ENCODE measurements around the gene TVP23B.

Gene TVP23B

GRCh38 chr17:18848501-18848900 lies 67.5 kb downstream of the TVP23B start:
- DNase-seq (ENCODE audit: low read depth), result no peak
- TF ChIP-seq, protein P1, sequence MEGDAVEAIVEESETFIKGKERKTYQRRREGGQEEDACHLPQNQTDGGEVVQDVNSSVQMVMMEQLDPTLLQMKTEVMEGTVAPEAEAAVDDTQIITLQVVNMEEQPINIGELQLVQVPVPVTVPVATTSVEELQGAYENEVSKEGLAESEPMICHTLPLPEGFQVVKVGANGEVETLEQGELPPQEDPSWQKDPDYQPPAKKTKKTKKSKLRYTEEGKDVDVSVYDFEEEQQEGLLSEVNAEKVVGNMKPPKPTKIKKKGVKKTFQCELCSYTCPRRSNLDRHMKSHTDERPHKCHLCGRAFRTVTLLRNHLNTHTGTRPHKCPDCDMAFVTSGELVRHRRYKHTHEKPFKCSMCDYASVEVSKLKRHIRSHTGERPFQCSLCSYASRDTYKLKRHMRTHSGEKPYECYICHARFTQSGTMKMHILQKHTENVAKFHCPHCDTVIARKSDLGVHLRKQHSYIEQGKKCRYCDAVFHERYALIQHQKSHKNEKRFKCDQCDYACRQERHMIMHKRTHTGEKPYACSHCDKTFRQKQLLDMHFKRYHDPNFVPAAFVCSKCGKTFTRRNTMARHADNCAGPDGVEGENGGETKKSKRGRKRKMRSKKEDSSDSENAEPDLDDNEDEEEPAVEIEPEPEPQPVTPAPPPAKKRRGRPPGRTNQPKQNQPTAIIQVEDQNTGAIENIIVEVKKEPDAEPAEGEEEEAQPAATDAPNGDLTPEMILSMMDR (conservative IDR thresholded peaks at IDR 0.05; ENCODE audit: low read depth, low read length), result no peak
- no peak overlapping the region for H3K4me3 ChIP-seq (ENCODE audit: low read depth, low read length)

DNA sequence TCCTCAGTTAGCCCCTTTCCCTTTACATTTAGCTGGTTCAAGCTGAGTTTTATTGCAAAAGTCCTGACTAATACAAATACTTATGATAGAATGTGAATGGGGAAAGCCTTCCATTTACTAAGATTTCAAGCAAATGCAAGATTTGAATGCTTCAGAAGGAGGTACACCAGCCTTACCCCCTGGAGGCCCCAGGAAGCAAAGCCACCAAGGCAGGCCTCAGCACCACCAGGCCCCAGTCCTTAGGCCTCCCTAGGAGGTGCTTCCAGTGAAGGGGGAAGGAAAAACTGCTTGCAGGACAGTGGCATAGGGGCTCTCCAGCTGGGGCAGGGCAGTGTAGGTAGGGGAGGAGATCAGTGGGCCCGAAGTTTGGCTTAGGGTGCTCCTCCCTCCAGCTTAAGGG lies 69.7 kb downstream of the TVP23B start:
- DNase-seq (ENCODE audit: low read depth), result no peak
- H3K4me3 ChIP-seq (ENCODE audit: low read depth, low read length), result no peak overlapping the region
- TF ChIP-seq, protein P1 (conservative IDR thresholded peaks at IDR 0.05; ENCODE audit: low read depth, low read length), result no peak

DNA sequence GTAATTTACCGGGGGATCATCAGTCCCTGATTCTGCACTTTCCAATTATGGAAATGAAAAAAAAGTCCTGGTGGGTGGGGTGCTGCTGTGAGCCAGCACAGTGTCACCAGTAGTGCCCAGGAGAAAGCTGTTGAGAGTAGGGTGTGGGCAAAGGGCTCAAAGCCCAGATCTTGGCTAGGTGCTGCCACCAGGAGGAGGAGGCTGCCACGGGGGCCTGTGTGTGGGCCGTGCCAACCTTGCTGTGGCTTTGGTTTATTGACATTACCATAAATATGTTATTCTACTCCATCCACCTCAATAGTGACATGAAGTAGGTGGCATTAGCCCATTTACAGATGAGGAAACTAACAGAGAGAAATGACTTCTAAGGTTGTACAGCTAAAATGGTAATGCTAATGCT lies 70.2 kb downstream of the TVP23B start:
- no peak for DNase-seq (ENCODE audit: low read depth)
- H3K4me3 ChIP-seq (ENCODE audit: low read depth, low read length), result no peak overlapping the region
- TF ChIP-seq, protein P1 (conservative IDR thresholded peaks at IDR 0.05; ENCODE audit: low read depth, low read length), result no peak

- H3K4me3 ChIP-seq (ENCODE audit: low read depth, low read length), result no peak overlapping the region
- DNase-seq (ENCODE audit: low read depth), result no peak
- TF ChIP-seq, protein P1 (conservative IDR thresholded peaks at IDR 0.05; ENCODE audit: low read depth, low read length), result no peak
Measured at GRCh38 chr17:18854956-18855355, 74.0 kb downstream of the TVP23B start.

DNA sequence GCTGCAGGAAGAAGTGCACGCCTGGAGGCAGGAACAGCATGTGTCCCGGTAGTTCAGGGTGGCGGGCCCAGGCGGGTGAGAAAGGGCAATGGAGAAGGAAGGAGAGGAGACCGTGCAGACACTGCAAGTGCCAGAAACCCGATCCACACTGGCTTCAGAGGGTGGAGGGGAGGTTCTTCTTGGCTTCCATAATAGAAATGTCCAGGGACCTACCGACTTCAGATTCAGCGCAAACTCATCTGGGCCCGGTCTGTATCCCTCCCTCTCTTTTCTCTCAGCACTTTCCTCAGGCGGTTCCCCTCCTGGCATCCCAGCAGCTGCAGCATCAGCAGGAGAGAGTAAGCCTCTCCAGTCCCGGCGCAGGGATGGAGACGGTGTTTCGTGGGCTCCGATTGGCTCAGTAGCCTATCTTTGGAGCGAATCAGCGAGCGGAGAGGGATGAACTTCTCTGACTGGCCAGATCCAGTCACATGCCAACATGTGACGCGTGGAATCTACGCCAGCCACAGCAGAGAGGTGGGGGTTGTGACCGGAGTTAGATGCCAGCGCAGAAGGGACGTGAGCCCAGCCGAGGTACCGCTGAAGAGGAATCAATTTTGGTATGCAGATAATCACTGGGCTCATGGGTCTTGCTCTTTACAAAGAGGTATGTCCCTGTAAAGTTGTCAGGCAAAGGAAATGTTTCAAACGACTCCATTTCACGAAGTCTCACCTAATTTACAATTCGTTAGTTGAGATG lies 75.0 kb downstream of the TVP23B start:
- TF ChIP-seq, protein P1 (conservative IDR thresholded peaks at IDR 0.05; ENCODE audit: low read depth, low read length), result no peak
- peak overlapping the region; percentile 67 for H3K4me3 ChIP-seq (ENCODE audit: low read depth, low read length)
- peak; percentile 96 for DNase-seq (ENCODE audit: low read depth)

All from choroid plexus epithelial cell (primary cell).